ENCODE data around the gene FAM161A.
"Not testable (repeated sequence)": the region's sequence is repeated elsewhere in the genome, so short reads cannot be mapped to it uniquely, and the experiment has no call there.

The FAM161A gene

DNA sequence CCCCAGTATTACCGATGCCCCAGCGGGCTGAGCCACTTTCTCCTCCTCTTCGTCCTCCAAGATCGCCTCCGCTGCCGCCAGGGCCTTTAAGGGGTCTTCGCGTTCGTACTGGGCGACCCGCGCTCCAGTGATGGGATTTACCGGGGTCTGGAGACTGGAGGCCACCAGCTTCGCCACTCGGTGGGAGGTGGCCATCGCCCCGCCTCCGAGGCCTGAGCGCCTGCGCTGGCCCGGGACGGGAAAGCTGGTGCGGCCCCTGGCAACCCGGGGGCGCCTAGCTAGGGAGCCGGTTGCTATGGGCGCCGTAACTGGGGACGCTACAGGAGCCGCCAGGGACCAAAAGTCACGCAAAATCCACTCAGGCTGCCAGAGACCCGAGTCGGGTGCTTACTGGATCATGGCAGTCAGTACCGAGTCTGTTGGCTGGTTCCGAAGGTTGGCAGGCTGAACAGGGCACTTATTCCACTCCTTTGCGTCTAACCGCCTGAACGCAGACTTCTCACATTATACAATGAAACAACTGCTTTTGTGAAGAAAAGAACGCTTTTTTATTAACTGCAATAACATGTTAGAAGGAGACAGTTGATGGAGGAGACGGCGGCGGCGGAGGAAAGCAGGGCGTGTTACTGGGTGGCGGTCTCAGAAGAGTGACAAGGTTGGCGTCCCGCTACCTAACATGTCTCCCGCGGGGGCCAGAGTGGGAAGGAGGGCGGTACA lies at the start of gene FAM161A:
FAM161A (minus strand) TSS at position 214 of the 717 bp plus-strand sequence; CDS start at position 195, 19 bp downstream.
- DNase-seq, result peak; percentile 73

DNA sequence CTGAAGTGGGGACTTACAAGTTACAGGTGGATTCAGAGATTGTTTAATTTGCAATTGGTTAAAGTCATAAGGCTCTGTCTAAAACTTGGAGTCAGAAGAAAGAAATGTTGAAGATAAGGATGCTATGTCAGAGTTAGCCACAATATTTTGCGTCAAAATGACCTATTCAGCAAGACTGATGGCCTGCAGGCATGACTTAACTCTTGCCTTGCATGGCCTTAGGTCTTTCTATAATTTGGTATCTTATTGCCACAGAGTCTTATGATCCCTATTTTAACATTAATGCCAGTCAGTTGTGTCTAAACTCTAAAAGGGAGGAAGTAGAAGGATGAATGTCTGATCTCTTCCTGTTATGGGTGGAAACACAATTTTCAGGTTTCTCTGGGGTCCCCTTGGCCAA lies 46.4 kb upstream of the FAM161A start:
- no peak for DNase-seq

- DNase-seq, result no peak
These were observed 45.0 kb upstream of the FAM161A start for GRCh38 chr2:61898810-61899209.

- peak; percentile 74 for DNase-seq
These were observed 34.6 kb upstream of the FAM161A start, which contains the start of gene CCT4 for GRCh38 chr2:61888267-61889055. TSS of gene CCT4 (minus strand) at chr2:61888656. CDS start at chr2:61888507, 149 bp downstream.

- DNase-seq, result peak; percentile 33
These were observed 33.9 kb upstream of the FAM161A start for GRCh38 chr2:61887717-61888266.

GRCh38 chr2:61885896-61886603 lies 32.2 kb upstream of the FAM161A start:
- no peak for DNase-seq

GRCh38 chr2:61882850-61883249 lies 29.0 kb upstream of the FAM161A start:
- no peak for DNase-seq

DNA sequence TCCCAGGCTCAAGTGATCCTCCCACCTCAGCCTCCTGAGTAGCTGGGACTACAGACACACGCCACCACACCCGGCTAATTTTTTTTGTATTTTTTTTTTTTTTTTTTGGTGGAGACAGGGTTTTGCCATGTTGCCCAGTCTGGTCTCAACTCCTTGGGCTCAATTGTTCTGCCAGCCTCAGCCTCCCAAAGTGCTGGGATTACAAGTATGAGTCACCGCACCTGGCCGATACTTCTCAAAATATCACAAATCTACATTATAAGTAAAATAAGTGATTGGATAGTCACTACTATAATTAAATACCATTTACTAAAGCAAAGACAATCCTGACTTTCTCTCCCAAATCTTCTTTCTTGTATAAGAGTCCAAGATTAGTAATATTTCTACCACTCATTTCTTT lies 25.5 kb upstream of the FAM161A start:
- not testable (repeated sequence) for DNase-seq

- DNase-seq, result no peak
These were observed 24.9 kb upstream of the FAM161A start for GRCh38 chr2:61878761-61879160.

GRCh38 chr2:61877571-61878245 lies 23.8 kb upstream of the FAM161A start:
- no peak for DNase-seq

- DNase-seq, result no peak
These were observed 22.5 kb upstream of the FAM161A start for GRCh38 chr2:61876400-61876799.

DNA sequence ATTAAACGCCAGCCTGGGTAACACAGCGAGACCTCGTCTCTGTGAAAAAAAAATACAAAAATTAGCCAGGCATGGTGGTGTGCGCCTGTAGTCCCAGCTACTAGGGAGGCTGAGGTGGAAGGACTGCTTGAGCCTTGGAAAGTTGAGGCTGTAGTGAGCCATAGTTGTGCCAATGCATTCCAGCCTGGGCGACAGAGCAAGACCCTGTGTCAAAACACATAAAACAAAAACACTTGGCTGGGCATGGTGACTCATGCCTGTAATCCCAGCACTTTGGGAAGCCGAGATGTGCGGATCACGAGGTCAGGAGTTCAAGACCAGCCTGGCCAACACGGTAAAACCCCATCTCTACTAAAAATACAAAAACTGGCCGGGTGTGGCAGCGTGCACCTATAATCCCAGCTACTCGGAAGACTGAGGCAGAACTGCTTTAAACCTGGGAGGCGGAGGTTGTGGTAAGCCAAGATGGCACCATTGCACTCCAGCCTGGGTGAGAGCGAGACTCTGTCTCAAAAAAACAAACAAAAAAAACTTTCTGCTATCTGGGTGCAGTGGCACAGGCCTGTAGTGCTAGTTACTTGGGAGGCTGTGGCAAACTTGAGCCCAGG lies 12.7 kb upstream of the FAM161A start:
- not testable (repeated sequence) for DNase-seq

GRCh38 chr2:61862085-61862484 lies 8.2 kb upstream of the FAM161A start:
- no peak for DNase-seq

GRCh38 chr2:61857224-61857623 lies 3.4 kb upstream of the FAM161A start:
- DNase-seq, result no peak

GRCh38 chr2:61855318-61855613 lies 1.4 kb upstream of the FAM161A start:
- no peak for DNase-seq

GRCh38 chr2:61854564-61855317 lies 881 bp upstream of the FAM161A start:
- peak; percentile 97 for DNase-seq

GRCh38 chr2:61853086-61853846 lies 594 bp downstream of the FAM161A start:
- DNase-seq, result no peak

DNA sequence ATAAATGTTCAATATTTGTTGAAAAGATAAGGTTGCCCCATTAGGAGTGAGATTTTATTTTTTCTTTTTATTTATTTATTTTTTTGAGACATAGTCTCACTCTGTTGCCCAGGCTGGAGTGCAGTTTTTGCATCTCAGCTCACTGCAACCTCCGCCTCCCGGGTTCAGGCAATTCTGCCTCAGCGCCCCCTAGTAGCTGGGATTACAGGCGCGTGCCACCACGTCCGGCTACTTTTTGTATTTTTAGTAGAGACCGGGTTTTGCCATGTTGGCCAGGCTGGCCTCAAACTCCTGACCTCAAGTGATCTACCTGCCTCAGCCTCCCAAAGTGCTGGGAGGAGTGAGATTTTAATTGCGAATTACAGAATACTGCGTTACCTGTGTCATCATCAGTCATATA lies 2.6 kb downstream of the FAM161A start:
- not testable (repeated sequence) for DNase-seq

GRCh38 chr2:61845320-61845719 lies 8.5 kb downstream of the FAM161A start:
- DNase-seq, result no peak

- no peak for DNase-seq
These were observed 12.6 kb downstream of the FAM161A start for GRCh38 chr2:61841286-61841685.

GRCh38 chr2:61834893-61835292 lies 19.0 kb downstream of the FAM161A start:
- DNase-seq, result no peak
